ENCODE data around the gene DVL1.

DVL1 gene

DNA sequence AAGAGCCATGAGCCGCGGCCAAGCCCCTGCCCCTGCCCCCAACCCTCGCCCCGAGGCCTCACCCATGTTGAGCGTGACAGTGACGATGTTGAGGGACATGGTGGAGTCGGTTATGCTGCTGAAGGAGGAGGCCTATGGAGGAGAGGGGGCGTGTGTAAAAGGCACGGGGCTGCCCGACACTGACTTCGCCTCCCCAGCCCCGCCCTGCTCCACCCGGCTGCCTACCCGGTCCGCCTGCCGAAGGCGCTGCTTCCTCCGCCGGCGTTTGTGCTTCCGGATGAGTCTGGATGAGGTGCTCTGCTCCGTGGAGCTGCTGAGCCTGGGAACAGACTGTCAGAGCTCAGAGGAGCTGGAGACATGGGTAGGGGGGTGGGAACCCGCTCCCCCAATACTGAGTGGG, 9.0 kb downstream of the DVL1 start:
- DNase-seq: no peak

DNA sequence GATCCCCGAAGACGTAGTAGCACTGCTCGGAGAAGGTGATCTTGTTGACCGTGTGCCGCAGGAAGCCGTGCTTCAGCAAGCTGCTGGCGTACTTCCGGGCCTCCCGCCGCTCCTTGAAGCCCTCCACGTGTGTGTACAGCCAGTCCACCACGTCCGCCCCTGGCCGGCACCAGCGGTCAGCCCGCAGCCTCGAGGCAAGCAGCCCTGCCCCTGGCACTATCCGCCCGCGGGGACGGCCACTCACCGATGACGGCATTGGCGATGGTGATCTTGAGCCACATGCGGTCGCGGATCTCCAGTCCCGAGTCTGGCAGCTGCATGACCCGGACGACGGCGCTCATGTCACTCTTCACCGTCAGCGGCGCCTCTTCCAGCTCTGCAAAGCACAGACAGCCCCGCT, 10.9 kb downstream of the DVL1 start:
- no peak for DNase-seq

DNA sequence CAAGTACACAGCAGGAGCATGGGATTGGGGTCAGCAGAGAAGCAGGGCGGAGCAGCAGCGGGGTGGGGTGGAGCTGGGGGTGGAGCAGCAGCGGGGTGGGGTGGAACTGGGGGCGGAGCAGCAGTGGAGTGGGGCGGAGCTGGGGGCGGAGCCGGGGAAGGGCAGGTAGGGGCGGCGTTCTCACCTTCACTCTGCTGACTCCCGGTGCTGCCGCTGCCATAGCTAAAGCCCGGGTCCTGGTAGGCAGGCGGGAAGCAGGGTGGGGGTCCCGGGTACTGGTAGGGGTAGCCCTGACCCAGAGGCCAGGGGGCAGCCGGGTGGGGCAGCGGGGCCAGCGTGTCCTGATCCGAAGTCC, 11.4 kb downstream of the DVL1 start:
- peak in 1 of 2 experiments; percentile 28 for DNase-seq

GRCh38 chr1:1336931-1337792, 12.1 kb downstream of the DVL1 start:
- DNase-seq: no peak

- DNase-seq: no peak
Measured at GRCh38 chr1:1336446-1336845, 12.8 kb downstream of the DVL1 start.

DNA sequence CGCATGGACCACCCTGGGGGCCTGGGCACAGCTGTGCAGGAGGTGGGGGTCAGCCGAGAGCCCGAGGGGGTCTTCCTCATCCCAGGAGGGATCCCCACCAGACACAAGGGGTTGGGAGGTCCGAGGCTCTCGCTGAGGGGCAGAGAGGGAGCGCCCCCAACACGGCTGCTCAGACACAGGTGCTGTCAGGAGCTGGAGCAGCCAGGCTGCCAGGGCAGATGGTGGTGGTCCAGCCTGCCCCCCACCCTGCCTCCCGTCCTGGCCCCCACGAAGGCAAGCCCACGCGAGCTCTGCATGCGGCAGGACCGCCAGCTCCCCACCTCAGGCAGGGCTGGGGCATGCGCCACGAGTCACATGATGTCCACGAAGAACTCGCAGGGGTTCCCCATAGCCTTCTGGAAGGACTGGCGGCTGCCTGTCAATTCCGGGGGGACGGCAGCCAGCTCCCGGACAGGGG, 13.4 kb downstream of the DVL1 start:
- no peak for DNase-seq

DNA sequence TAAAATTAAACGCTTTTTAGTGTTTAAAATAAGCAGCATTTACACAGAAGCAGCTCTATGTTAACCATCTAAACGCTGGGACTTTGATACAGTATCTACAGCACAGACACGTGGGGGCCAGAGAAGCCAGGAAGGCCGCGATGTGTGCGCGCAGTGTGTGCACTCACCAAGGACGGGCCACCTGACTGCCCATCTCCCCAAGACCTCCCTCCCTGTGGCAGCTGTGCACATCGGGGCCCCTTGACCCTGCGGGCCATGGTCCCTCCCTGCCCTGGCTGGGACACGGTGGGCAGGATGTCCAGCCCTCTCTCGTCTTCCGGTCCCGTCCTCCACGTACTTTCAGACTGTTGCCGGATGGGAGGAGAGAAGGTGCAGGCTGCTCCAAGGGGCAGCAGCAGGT, 13.9 kb downstream of the DVL1 start:
- no peak for DNase-seq

DNA sequence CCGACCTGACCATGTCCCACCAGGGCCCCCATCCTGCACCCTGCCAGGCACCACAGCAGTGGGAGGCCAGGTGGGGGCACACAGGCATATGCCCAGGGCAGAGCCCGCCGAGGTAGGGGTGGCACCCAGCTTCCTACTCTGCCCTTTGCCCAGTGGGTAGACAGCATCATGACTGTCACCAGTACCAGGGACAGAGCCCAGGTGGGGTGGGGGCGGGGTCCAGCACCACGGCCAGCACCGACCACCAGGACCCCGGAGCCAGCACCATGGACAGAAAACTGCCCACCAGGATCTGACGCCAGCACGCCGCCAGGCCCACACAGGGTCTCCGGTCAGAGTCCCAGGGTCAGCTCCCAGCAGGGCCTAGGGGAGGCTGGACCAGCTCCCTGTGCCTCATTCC, 14.4 kb downstream of the DVL1 start:
- DNase-seq: no peak

DNA sequence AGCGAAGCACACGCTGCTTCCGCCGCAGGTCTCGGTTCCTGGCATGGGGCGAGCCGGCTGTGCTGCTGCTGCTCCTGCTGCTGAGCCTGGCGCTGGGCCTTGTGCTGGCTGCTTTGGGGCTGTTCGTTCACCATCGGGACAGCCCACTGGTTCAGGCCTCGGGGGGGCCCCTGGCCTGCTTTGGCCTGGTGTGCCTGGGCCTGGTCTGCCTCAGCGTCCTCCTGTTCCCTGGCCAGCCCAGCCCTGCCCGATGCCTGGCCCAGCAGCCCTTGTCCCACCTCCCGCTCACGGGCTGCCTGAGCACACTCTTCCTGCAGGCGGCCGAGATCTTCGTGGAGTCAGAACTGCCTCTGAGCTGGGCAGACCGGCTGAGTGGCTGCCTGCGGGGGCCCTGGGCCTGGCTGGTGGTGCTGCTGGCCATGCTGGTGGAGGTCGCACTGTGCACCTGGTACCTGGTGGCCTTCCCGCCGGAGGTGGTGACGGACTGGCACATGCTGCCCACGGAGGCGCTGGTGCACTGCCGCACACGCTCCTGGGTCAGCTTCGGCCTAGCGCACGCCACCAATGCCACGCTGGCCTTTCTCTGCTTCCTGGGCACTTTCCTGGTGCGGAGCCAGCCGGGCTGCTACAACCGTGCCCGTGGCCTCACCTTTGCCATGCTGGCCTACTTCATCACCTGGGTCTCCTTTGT, 15.5 kb downstream of the DVL1 start:
- DNase-seq: no peak

GRCh38 chr1:1332774-1333480, 16.3 kb downstream of the DVL1 start:
- no peak for DNase-seq

DNA sequence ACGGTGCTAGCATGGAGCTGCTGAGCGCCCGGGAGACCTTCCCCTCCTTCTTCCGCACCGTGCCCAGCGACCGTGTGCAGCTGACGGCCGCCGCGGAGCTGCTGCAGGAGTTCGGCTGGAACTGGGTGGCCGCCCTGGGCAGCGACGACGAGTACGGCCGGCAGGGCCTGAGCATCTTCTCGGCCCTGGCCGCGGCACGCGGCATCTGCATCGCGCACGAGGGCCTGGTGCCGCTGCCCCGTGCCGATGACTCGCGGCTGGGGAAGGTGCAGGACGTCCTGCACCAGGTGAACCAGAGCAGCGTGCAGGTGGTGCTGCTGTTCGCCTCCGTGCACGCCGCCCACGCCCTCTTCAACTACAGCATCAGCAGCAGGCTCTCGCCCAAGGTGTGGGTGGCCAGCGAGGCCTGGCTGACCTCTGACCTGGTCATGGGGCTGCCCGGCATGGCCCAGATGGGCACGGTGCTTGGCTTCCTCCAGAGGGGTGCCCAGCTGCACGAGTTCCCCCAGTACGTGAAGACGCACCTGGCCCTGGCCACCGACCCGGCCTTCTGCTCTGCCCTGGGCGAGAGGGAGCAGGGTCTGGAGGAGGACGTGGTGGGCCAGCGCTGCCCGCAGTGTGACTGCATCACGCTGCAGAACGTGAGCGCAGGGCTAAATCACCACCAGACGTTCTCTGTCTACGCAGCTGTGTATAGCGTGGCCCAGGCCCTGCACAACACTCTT, 17.0 kb downstream of the DVL1 start:
- no peak for DNase-seq

GRCh38 chr1:1331068-1331965, 17.9 kb downstream of the DVL1 start, which contains the start of gene TAS1R3:
Gene TAS1R3, plus strand, starts transcription at chr1:1331280. Its CDS starts 66 bp downstream, at chr1:1331346.
- no peak for DNase-seq

GRCh38 chr1:1330366-1331067, 18.7 kb downstream of the DVL1 start:
- no peak for DNase-seq

DNA sequence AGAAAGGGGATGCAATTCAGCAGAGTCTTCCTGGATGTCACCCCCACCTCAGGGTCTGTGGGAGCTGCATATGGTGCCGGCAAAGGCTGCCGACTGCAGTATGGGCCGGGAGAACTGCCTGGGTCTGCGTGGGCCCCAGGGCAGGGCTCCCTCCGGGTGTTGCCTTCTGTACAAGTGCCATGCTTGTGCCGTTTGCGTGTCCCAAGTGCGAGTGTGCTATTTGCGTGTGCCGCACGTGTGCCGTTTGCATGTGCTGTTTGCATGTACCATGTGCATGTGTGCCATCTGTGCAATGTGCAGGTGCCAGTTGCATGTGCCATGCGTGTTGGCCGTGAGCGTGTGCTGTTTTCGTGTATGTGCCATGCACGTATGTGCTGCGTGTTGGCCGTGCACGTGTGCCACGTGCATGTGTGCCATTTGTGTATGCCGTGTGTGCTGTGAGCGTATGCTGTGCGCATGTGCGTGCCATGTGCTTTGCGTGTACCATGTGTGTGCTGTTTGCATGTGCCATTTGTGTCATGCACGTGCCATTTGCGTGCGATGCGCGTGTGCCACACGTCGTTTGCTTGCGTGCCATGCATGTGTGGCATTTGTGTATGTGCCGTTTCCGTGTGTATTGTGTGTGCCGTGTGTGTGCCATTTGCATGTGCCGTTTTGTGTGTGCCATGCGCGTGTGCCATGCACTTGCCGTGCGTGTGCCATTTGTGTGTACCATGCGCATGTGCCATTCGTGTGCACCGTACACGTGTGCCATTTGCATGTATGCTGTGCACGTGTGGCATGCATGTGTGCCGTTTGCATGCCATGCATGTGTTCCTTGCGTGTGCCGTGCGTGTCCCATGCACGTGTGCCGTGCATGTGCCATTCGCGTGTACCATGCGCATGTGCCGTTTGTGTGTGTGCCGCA, 19.7 kb downstream of the DVL1 start:
- DNase-seq: no peak

DNA sequence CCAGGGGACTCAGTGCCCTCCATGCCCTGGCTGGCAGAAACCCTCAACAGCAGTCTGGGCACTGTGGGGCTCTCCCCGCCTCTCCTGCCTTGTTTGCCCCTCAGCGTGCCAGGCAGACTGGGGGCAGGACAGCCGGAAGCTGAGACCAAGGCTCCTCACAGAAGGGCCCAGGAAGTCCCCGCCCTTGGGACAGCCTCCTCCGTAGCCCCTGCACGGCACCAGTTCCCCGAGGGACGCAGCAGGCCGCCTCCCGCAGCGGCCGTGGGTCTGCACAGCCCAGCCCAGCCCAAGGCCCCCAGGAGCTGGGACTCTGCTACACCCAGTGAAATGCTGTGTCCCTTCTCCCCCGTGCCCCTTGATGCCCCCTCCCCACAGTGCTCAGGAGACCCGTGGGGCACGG, 21.0 kb downstream of the DVL1 start:
- no peak for DNase-seq

DNA sequence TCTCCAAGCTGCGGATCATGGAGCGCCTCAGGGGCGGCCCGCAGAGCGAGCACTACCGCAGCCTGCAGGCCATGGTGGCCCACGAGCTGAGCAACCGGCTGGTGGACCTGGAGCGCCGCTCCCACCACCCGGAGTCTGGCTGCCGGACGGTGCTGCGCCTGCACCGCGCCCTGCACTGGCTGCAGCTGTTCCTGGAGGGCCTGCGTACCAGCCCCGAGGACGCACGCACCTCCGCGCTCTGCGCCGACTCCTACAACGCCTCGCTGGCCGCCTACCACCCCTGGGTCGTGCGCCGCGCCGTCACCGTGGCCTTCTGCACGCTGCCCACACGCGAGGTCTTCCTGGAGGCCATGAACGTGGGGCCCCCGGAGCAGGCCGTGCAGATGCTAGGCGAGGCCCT, 21.9 kb downstream of the DVL1 start:
- no peak for DNase-seq

GRCh38 chr1:1326075-1326605, 23.1 kb downstream of the DVL1 start:
- DNase-seq: no peak

DNA sequence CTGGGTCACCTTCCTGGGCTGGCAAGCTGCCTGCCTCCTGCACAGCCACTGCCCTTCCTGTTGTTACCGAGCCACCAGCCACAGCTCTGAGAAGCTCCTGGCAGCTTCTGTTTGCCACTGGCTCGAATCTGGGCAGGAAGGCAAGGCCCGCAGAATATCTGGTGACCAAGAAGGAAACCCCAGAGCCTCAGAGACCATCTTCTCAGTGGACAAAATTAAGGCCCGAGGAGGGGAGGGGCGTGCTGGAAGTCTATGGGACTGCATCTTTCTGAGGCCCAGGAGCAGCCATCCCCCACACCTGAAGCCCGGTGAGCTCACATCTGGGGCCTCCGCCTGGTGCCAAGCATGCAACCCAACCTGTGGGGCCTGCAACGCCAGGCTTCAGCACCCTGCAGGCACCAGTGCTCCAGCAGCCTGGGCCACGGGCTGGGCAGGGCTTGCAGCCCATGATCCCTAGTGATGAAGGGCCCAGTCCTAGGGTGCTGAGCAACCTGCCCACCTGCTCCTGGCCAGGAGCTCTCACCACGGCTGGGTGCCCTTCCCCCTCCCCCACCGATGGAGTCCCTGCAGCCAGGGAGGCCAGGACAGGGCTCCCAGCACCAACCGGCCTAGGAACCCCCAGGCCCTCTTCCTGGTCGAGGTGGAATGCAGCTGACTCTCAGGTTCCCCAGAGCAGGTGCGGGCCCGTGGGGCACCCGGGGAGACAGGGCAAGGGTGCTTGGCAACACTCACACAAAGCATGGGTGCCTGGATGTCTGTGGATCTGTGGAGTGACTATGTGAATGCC, 23.7 kb downstream of the DVL1 start:
- DNase-seq: no peak
